LNCaP clone FGC (cell line): ENCODE results near the gene ZNF621.

Source experiments
- DNase-seq: peaks from one replicate; pipeline ENCODE4 v3.0.0-alpha.2; 2011; ENCODE audit warnings: low read depth
- H3K4me3 ChIP-seq: 2 replicates; pipeline ENCODE4 v1.5.1; 2011; ENCODE audit warnings: mild to moderate bottlenecking, low read depth, low read length, control low read depth
- TF ChIP-seq, protein P1 (sequence below): IDR thresholded peaks from 2 replicates; pipeline ENCODE4 v1.5.1; 2012; ENCODE audit warnings: mild to moderate bottlenecking; ENCODE audit not compliant: control insufficient read depth, insufficient read depth; ENCODE audit errors: extremely low read depth

The ZNF621 gene

GRCh38 chr3:40516201-40516600, 8.6 kb upstream of the ZNF621 start:
- no peak overlapping the region for H3K4me3 ChIP-seq
- TF ChIP-seq, protein P1, sequence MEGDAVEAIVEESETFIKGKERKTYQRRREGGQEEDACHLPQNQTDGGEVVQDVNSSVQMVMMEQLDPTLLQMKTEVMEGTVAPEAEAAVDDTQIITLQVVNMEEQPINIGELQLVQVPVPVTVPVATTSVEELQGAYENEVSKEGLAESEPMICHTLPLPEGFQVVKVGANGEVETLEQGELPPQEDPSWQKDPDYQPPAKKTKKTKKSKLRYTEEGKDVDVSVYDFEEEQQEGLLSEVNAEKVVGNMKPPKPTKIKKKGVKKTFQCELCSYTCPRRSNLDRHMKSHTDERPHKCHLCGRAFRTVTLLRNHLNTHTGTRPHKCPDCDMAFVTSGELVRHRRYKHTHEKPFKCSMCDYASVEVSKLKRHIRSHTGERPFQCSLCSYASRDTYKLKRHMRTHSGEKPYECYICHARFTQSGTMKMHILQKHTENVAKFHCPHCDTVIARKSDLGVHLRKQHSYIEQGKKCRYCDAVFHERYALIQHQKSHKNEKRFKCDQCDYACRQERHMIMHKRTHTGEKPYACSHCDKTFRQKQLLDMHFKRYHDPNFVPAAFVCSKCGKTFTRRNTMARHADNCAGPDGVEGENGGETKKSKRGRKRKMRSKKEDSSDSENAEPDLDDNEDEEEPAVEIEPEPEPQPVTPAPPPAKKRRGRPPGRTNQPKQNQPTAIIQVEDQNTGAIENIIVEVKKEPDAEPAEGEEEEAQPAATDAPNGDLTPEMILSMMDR: no peak
- no peak for DNase-seq

GRCh38 chr3:40518067-40518466, 6.7 kb upstream of the ZNF621 start:
- TF ChIP-seq, protein P1: no peak
- no peak for DNase-seq

DNA sequence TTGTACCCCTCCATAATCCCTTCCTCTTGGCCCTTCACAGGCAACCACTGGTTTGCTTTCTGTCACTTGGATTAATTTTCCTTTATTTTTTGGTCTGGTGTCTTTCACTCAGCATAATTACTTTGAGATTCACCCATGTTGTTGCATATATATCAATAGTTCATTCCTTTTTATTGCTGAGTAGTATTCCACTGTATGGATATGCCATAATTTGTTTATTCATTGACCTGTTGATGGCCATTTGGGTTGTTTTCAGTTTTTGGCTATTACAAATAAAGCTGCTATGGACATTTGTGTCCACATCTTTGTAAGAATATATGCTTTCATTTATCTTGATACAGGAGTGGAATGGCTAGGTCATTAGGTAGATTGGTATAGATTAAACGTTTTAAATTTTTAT, 5.9 kb upstream of the ZNF621 start:
- DNase-seq: no peak
- TF ChIP-seq, protein P1: no peak
- no peak overlapping the region for H3K4me3 ChIP-seq

More at GRCh38 chr3:40518067-40518466, 6.7 kb upstream of the ZNF621 start:
- H3K4me3 ChIP-seq: no peak overlapping the region

- no peak for DNase-seq
- no peak overlapping the region for H3K4me3 ChIP-seq
- TF ChIP-seq, protein P1: no peak
Observed at GRCh38 chr3:40521254-40521653, 3.5 kb upstream of the ZNF621 start.

DNA sequence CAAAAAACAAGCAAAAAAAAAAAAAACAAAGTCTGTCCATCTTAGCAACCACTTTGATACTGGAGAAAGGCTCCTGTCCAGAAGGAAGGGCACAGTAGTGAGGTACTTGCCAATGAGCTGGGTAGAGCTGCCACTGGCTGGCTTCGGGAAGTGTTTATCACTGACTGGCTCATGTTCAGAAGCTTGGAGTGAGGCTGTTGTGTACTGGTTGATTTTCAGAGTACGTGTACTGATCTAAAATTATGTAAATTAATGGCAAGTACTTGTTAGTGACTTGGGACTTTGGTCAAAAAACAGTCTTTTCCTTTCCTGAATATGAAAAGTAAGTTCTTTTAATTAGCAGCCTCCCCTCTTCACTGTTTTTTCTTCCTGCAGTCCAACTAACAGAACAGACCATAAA, 979 bp upstream of the ZNF621 start:
- TF ChIP-seq, protein P1: no peak
- peak; percentile 15 for DNase-seq
- H3K4me3 ChIP-seq: peak overlapping the region; percentile 69

- TF ChIP-seq, protein P1: no peak
- peak; percentile 1 for DNase-seq
- peak overlapping the region; percentile 69 for H3K4me3 ChIP-seq
Observed at GRCh38 chr3:40524222-40524567, 565 bp upstream of the ZNF621 start.

- DNase-seq: no peak
- no peak overlapping the region for H3K4me3 ChIP-seq
- TF ChIP-seq, protein P1: no peak
Observed at GRCh38 chr3:40528426-40528825, 3.7 kb downstream of the ZNF621 start.
